Esophagus squamous epithelium (tissue), 5 donors: ENCODE data around the gene EHMT1. TPM values are rescaled to one million over a fixed set of nuclear protein-coding genes. Genes with fewer than 3 reads are reported as not detected.
"Not testable (repeated sequence)": the region's sequence is repeated elsewhere in the genome, so short reads cannot be mapped to it uniquely, and the experiment has no call there.

ENCODE experiments used
- DNase-seq: peaks from one replicate; lab custom pipeline; 2025; lab: John Stamatoyannopoulos, UW
- H3K27ac ChIP-seq, 4 donors: fragments of 200-600 bp; sonication (generic); one replicate each; pipeline ENCODE4 v1.5.1; 2016 to 2019; ENCODE audit warnings: mild to moderate bottlenecking in 1 of 4
- H3K27me3 ChIP-seq, 4 donors: fragments of 200-600 bp; sonication (generic); 1 replicate in 3 of 4; 2 replicates in 1 of 4; pipeline versions ENCODE4 v1.5.1 to v1.6.0; 2017 to 2021; ENCODE audit warnings: antibody characterized with exemption in 1 of 4
- H3K36me3 ChIP-seq, 3 donors: fragments of 200-600 bp; sonication (generic); one replicate each; pipeline ENCODE4 v1.5.1; 2016 to 2019
- H3K4me1 ChIP-seq, 3 donors: fragments of 200-600 bp; sonication (generic); one replicate each; pipeline ENCODE4 v1.5.1; 2017 to 2019
- H3K4me3 ChIP-seq, 4 donors: fragments of 200-600 bp; sonication (generic); 1 replicate in 3 of 4; 2 replicates in 1 of 4; pipeline ENCODE4 v1.5.1; 2016 to 2019; ENCODE audit warnings: mild to moderate bottlenecking in 2 of 4, moderate library complexity in 1 of 4
- H3K9me3 ChIP-seq, 3 donors: fragments of 200-600 bp; sonication (generic); one replicate each; pipeline ENCODE4 v1.5.1; 2016 to 2019
- POLR2A ChIP-seq, 4 donors: fragments of 450-650 bp; IDR thresholded peaks; one replicate each; pipeline ENCODE4 v1.6.1; 2017; ENCODE audit warnings: antibody characterized with exemption in 4 of 4, mild to moderate bottlenecking in 4 of 4, moderate library complexity in 3 of 4
- WGBS, 2 donors: methylation state at CpG; one replicate each; pipeline ENCODE4 v1.1.5; 2018; 5-methylcytosine and 5-hydroxymethylcytosine counted together
- intact Hi-C: fragments of 100-400 bp; cut with DNase I; formaldehyde crosslinking; loops from one replicate; pipeline ENCODE4 v1.15.0; 2022
- total RNA-seq, 4 donors: library from RNA; depleted of rRNA; stranded (reverse); fragments of >200 nt; gene quantifications; one replicate each; pipeline ENCODE4 v1.1.0, GENCODE V29; 2016
- TF ChIP-seq, protein P1 (sequence below), 6 experiments: fragments of 450-650 bp in 4 of 6; fragments of 200-600 bp in 2 of 6; sonication (generic) in 2 of 6; IDR thresholded peaks; one replicate each; pipeline ENCODE4 v1.5.1; 2016 to 2019; ENCODE audit warnings: antibody characterized with exemption in 6 of 6, mild to moderate bottlenecking in 4 of 6, moderate library complexity in 4 of 6
- donor health status: DM: yes; HTN: yes; CAD: no.

Gene EHMT1
- total RNA-seq, 4 donors from 2014 or later = 42.8 to 87.0 (median 65.0) TPM

DNA sequence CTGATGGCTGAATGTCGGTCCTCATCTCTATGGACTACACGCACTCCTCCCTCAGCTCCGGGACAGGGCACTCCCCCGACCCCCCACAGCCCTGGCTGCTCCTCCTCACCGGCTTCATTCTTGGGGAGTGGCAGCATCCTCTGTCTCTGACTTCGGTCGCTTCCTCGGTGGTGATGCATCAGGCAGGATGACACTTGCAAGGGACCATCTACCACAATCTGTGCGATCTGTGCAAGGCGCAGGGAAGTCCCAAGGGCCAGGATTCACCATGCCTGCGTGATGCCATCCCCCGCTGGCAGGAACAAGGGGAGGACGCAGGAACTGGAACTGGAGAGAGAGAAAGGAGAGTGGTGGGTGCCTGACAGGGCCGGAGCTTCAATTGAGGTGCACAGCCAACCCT, 256.5 kb downstream of the EHMT1 start:
- TF ChIP-seq POLR2A (IDR thresholded peaks at IDR 0.05) = no peak
- TF ChIP-seq, protein P1, sequence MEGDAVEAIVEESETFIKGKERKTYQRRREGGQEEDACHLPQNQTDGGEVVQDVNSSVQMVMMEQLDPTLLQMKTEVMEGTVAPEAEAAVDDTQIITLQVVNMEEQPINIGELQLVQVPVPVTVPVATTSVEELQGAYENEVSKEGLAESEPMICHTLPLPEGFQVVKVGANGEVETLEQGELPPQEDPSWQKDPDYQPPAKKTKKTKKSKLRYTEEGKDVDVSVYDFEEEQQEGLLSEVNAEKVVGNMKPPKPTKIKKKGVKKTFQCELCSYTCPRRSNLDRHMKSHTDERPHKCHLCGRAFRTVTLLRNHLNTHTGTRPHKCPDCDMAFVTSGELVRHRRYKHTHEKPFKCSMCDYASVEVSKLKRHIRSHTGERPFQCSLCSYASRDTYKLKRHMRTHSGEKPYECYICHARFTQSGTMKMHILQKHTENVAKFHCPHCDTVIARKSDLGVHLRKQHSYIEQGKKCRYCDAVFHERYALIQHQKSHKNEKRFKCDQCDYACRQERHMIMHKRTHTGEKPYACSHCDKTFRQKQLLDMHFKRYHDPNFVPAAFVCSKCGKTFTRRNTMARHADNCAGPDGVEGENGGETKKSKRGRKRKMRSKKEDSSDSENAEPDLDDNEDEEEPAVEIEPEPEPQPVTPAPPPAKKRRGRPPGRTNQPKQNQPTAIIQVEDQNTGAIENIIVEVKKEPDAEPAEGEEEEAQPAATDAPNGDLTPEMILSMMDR (IDR thresholded peaks at IDR 0.05) = no peak
- H3K4me3 ChIP-seq = no peak overlapping the region
- no peaks in the 10 kb centered on the region for H3K9me3 ChIP-seq
- H3K36me3 ChIP-seq = no peaks in the 10 kb centered on the region
- peaks cover 0 to 10% (median 7%) of the 10 kb centered on the region in 3 donors for H3K4me1 ChIP-seq
- no peak for DNase-seq
- H3K27me3 ChIP-seq = peaks cover 0 to 62% (median 0%) of the 10 kb centered on the region in 4 donors
- intact Hi-C loops = no loop called here
- H3K27ac ChIP-seq = no peak overlapping the region
- 69 to 87% methylated on average over 7 to 8 of the region's 14 CpGs for WGBS, 2 donors

GRCh38 chr9:137875846-137876245, 257.0 kb downstream of the EHMT1 start:
- intact Hi-C loops = no loop called here
- H3K36me3 ChIP-seq = no peaks in the 10 kb centered on the region
- peaks cover 0 to 67% (median 0%) of the 10 kb centered on the region in 4 donors for H3K27me3 ChIP-seq
- no peak overlapping the region for H3K27ac ChIP-seq
- peaks cover 0 to 10% (median 7%) of the 10 kb centered on the region in 3 donors for H3K4me1 ChIP-seq
- WGBS, 2 donors = 88 to 89% methylated on average over 10 of the region's 10 CpGs
- no peak overlapping the region for H3K4me3 ChIP-seq
- TF ChIP-seq POLR2A (IDR thresholded peaks at IDR 0.05) = no peak
- TF ChIP-seq, protein P1 (IDR thresholded peaks at IDR 0.05) = no peak
- no peak for DNase-seq
- no peaks in the 10 kb centered on the region for H3K9me3 ChIP-seq

- 77 to 87% methylated on average over 6 to 8 of the region's 8 CpGs for WGBS, 2 donors
- H3K9me3 ChIP-seq = no peaks in the 10 kb centered on the region
- intact Hi-C loops = no loop called here
Measured at GRCh38 chr9:137876269-137876668, 257.5 kb downstream of the EHMT1 start.

GRCh38 chr9:137876781-137877386, 258.1 kb downstream of the EHMT1 start:
- Histone ChIP-seq H3K4me1 (peaks cover 0 to 10% (median 7%) of the 10 kb centered on the region in 3 donors), H3K36me3 (no peaks in the 10 kb centered on the region), H3K4me3 (no peak overlapping the region), H3K27me3 (peaks cover 0 to 75% (median 0%) of the 10 kb centered on the region in 4 donors), H3K9me3 (no peaks in the 10 kb centered on the region), H3K27ac (no peak overlapping the region)
- 55 to 98% methylated on average over 6 to 10 of the region's 47 CpGs for WGBS, 2 donors
- no peak for DNase-seq
- TF ChIP-seq POLR2A (IDR thresholded peaks at IDR 0.05) = no peak
- TF ChIP-seq, protein P1 (IDR thresholded peaks at IDR 0.05) = no peak
- intact Hi-C loops = no loop called here

More at GRCh38 chr9:137876269-137876668, 257.5 kb downstream of the EHMT1 start:
- TF ChIP-seq, protein P1 (IDR thresholded peaks at IDR 0.05) = no peak
- no peak for TF ChIP-seq POLR2A (IDR thresholded peaks at IDR 0.05)
- Histone ChIP-seq H3K4me1 (peaks cover 0 to 10% (median 7%) of the 10 kb centered on the region in 3 donors), H3K27ac (no peak overlapping the region), H3K27me3 (peaks cover 0 to 69% (median 0%) of the 10 kb centered on the region in 4 donors), H3K4me3 (no peak overlapping the region), H3K36me3 (no peaks in the 10 kb centered on the region)
- DNase-seq = no peak

GRCh38 chr9:137877506-137878122, 258.8 kb downstream of the EHMT1 start, which contains the start of gene CACNA1B:
CACNA1B (plus strand) TSS chr9:137877782; CDS start chr9:137877934, 152 bp downstream.
- DNase-seq, H3K27ac ChIP-seq, H3K36me3 ChIP-seq, H3K9me3 ChIP-seq, H3K4me1 ChIP-seq, intact Hi-C loops: not testable (repeated sequence)
- Histone ChIP-seq H3K27me3 (peaks cover 0 to 77% (median 0%) of the 10 kb centered on the region in 4 donors), H3K4me3 (peak within 1 kb of the TSS in 2 of 4 donors; percentile 34 to 44)
- no CpG with 5 or more reads among the region's 95 CpGs for WGBS, 2 donors
